GM12864 (cell line): ENCODE measurements around the gene OSBPL3.

Experiments used
- DNase-seq: peaks from one replicate; pipeline ENCODE4 v3.0.0-alpha.2; 2011; ENCODE audit warnings: low read depth
- H3K4me3 ChIP-seq: 2 replicates; pipeline ENCODE4 v1.5.1; 2011; ENCODE audit warnings: mild to moderate bottlenecking, low read depth, low read length, control low read depth
- TF ChIP-seq, protein P1 (sequence below): IDR thresholded peaks from 2 replicates; pipeline ENCODE4 v1.5.1; 2011; ENCODE audit warnings: low read depth, mild to moderate bottlenecking, moderate library complexity, low read length, control low read depth, inconsistent platforms; ENCODE audit errors: missing control alignments

The OSBPL3 gene

GRCh38 chr7:24880886-24881285, 99.1 kb downstream of the OSBPL3 start:
- no peak for DNase-seq
- TF ChIP-seq, protein P1, sequence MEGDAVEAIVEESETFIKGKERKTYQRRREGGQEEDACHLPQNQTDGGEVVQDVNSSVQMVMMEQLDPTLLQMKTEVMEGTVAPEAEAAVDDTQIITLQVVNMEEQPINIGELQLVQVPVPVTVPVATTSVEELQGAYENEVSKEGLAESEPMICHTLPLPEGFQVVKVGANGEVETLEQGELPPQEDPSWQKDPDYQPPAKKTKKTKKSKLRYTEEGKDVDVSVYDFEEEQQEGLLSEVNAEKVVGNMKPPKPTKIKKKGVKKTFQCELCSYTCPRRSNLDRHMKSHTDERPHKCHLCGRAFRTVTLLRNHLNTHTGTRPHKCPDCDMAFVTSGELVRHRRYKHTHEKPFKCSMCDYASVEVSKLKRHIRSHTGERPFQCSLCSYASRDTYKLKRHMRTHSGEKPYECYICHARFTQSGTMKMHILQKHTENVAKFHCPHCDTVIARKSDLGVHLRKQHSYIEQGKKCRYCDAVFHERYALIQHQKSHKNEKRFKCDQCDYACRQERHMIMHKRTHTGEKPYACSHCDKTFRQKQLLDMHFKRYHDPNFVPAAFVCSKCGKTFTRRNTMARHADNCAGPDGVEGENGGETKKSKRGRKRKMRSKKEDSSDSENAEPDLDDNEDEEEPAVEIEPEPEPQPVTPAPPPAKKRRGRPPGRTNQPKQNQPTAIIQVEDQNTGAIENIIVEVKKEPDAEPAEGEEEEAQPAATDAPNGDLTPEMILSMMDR = no peak
- no peak overlapping the region for H3K4me3 ChIP-seq

- no peak overlapping the region for H3K4me3 ChIP-seq
- TF ChIP-seq, protein P1 = no peak
- no peak for DNase-seq
These were observed 100.7 kb downstream of the OSBPL3 start for GRCh38 chr7:24879291-24879690.

- TF ChIP-seq, protein P1 = no peak
- DNase-seq = peak; percentile 80
- peak overlapping the region; percentile 3; the same call in 1 of the 2 replicates for H3K4me3 ChIP-seq
These were observed 102.1 kb downstream of the OSBPL3 start for GRCh38 chr7:24877790-24878311.

GRCh38 chr7:24874791-24875190, 105.2 kb downstream of the OSBPL3 start:
- no peak for DNase-seq
- H3K4me3 ChIP-seq = no peak overlapping the region

DNA sequence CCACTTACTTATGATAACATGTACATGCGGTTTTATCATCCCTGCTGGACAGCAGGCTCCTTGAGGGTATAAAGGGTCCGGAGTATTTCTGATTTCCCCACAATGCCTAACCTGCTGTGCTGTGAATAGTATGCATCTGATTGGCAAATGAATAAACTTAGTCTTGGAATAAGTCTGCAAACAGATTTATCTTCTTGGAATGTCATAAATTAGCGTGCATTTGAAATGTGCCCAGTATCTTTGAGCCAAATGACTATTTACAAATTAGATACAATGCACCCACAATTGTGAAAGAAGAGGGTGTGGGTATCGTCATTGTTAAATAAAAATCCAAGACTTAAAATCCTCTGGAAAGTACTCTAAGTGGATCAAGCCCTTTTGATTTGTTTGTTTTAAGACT, 106.0 kb downstream of the OSBPL3 start:
- DNase-seq = no peak
- no peak overlapping the region for H3K4me3 ChIP-seq
- TF ChIP-seq, protein P1 = no peak

More at GRCh38 chr7:24874791-24875190, 105.2 kb downstream of the OSBPL3 start:
- TF ChIP-seq, protein P1 = no peak

- no peak for DNase-seq
- TF ChIP-seq, protein P1 = no peak
- no peak overlapping the region for H3K4me3 ChIP-seq
These were observed 108.2 kb downstream of the OSBPL3 start for GRCh38 chr7:24871770-24872169.

DNA sequence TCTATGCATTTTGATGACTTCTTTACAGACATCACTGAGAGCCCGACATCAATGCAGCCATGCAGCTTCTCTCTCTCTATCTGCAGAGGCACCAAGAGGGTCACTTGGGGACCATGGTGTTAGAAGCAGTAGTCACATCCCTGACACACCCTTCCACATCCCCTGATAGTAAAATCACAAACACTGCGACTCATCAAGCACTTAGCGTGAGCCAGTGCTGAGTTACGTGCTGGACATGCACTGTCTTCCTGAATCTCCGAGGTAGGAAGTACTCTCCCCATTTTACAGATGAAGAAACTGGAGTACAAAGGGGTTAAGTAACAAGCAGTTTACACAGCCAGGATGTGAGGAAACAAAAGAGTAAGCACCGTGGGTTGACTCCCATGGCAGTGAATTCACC, 109.2 kb downstream of the OSBPL3 start:
- H3K4me3 ChIP-seq = no peak overlapping the region
- TF ChIP-seq, protein P1 = no peak
- DNase-seq = no peak
